PC-3 (cell line): ENCODE results near the gene CRYBG2. TPM values are rescaled to one million over a fixed set of nuclear protein-coding genes. Genes with fewer than 3 reads are reported as not detected.

Experiments
- ATAC-seq: fragments of 200-7000 bp; cut with Tn5 transposase; 2 replicates; pipeline ENCODE4 v1.9.1; 2020; ENCODE audit warnings: mild to moderate bottlenecking, moderate library complexity
- BruUV-seq: library from RNA; stranded (reverse); fragments of 400-500 nt; replicated peaks from 2 replicates; lab custom pipeline; 2021; lab: Mats Ljungman, UMichigan
- CTCF ChIA-PET: fragments of 300-600 bp; sonication (Branson Sonifier 250); formaldehyde crosslinking; loops from one replicate; lab custom pipeline; 2022; ENCODE audit warnings: antibody characterized with exemption; lab: Charles Lee
- POLR2A ChIA-PET: fragments of 300-600 bp; sonication (Branson Sonifier 250); formaldehyde crosslinking; loops from one replicate; lab custom pipeline; 2022; ENCODE audit warnings: antibody characterized with exemption; ENCODE audit not compliant: unreplicated experiment; lab: Charles Lee
- DNase-seq: peaks from one replicate; pipeline ENCODE4 v3.0.0-alpha.2; 2015
- H2AFZ ChIP-seq: fragments of 300-600 bp; sonication (generic); 2 replicates; pipeline ENCODE4 v1.6.0; 2016; ENCODE audit warnings: antibody characterized with exemption, low read length
- H3F3A ChIP-seq: fragments of 300-600 bp; sonication (generic); one replicate; pipeline ENCODE4 v1.6.0; 2017; ENCODE audit warnings: antibody characterized with exemption, low read length, control low read depth, mild to moderate bottlenecking; ENCODE audit not compliant: unreplicated experiment
- H3K27ac ChIP-seq: fragments of 300-600 bp; sonication (generic); 2 replicates; pipeline ENCODE4 v1.5.1; 2016; ENCODE audit warnings: mild to moderate bottlenecking, low read length
- H3K27me3 ChIP-seq: fragments of 300-600 bp; sonication (generic); 2 replicates; pipeline ENCODE4 v1.6.1; 2016; ENCODE audit warnings: low read length, mixed read lengths
- H3K36me3 ChIP-seq: fragments of 300-600 bp; sonication (generic); 2 replicates; pipeline ENCODE4 v1.6.1; 2016; ENCODE audit warnings: low read depth, mixed run types, low read length, mixed read lengths
- H3K4me1 ChIP-seq: fragments of 300-600 bp; sonication (generic); 2 replicates; pipeline ENCODE4 v1.5.1; 2016; ENCODE audit warnings: low read length; ENCODE audit not compliant: insufficient read depth
- H3K4me2 ChIP-seq: fragments of 300-600 bp; sonication (generic); 2 replicates; pipeline ENCODE4 v1.6.0; 2016; ENCODE audit warnings: low read length
- H3K4me3 ChIP-seq: fragments of 300-600 bp; sonication (generic); 2 replicates; pipeline ENCODE4 v1.5.1; 2016; ENCODE audit warnings: mild to moderate bottlenecking, low read length, mixed read lengths
- H3K79me2 ChIP-seq: fragments of 300-600 bp; sonication (generic); 2 replicates; pipeline ENCODE4 v1.6.1; 2017; ENCODE audit warnings: low read length, mixed read lengths
- H3K9ac ChIP-seq: fragments of 300-600 bp; sonication (generic); 2 replicates; pipeline ENCODE4 v1.6.0; 2016; ENCODE audit warnings: mild to moderate bottlenecking, low read length
- H3K9me2 ChIP-seq: fragments of 300-600 bp; sonication (generic); replicated peaks from 2 replicates; pipeline ENCODE4 v1.6.1; 2016; ENCODE audit warnings: mixed run types, low read length, mixed read lengths
- H3K9me3 ChIP-seq: fragments of 300-600 bp; sonication (generic); 2 replicates; pipeline ENCODE4 v1.6.1; 2016; ENCODE audit warnings: low read length, mixed read lengths
- H4K20me1 ChIP-seq: fragments of 300-600 bp; sonication (generic); 2 replicates; pipeline ENCODE4 v1.6.1; 2016; ENCODE audit warnings: low read length, mixed read lengths
- EZH2 ChIP-seq: fragments of 300-600 bp; sonication (generic); IDR thresholded peaks from one replicate; pipeline ENCODE4 v1.6.1; 2017; ENCODE audit warnings: antibody characterized with exemption, mild to moderate bottlenecking, low read length; ENCODE audit not compliant: unreplicated experiment
- EZH2phosphoT487 ChIP-seq: fragments of 300-600 bp; sonication (generic); IDR thresholded peaks from 2 replicates; pipeline ENCODE4 v1.6.1; 2018; ENCODE audit warnings: mild to moderate bottlenecking, antibody characterized with exemption, low read length, borderline replicate concordance
- intact Hi-C: fragments of 100-400 bp; cut with micrococcal nuclease; formaldehyde crosslinking; loops from 2 replicates; pipeline ENCODE4 v1.9.0; 2023
- total RNA-seq: library from RNA; depleted of rRNA; stranded (reverse); fragments of >200 nt; gene quantifications from 2 replicates; pipeline ENCODE4 v1.2.3, GENCODE V29; 2014
- TF ChIP-seq, protein P1 (sequence below): fragments of 300-600 bp; sonication (generic); conservative IDR thresholded peaks from 2 replicates; pipeline ENCODE4 v1.5.1; 2017; ENCODE audit warnings: antibody characterized with exemption, low read depth, mild to moderate bottlenecking, low read length

Gene CRYBG2
- total RNA-seq, 1 experiment from 2014 or later = 15.3 TPM

GRCh38 chr1:26346274-26347033 lies 7.5 kb downstream of the CRYBG2 start:
- ChIA-PET POLR2A (no interaction called here), CTCF (no interaction called here)
- H3K27me3 ChIP-seq = no peaks in the 10 kb centered on the region
- no peaks in the 10 kb centered on the region for H3F3A ChIP-seq
- no peak overlapping the region for H3K4me2 ChIP-seq
- TF ChIP-seq EZH2phosphoT487 = no peak
- no peak for TF ChIP-seq EZH2
- TF ChIP-seq, protein P1, sequence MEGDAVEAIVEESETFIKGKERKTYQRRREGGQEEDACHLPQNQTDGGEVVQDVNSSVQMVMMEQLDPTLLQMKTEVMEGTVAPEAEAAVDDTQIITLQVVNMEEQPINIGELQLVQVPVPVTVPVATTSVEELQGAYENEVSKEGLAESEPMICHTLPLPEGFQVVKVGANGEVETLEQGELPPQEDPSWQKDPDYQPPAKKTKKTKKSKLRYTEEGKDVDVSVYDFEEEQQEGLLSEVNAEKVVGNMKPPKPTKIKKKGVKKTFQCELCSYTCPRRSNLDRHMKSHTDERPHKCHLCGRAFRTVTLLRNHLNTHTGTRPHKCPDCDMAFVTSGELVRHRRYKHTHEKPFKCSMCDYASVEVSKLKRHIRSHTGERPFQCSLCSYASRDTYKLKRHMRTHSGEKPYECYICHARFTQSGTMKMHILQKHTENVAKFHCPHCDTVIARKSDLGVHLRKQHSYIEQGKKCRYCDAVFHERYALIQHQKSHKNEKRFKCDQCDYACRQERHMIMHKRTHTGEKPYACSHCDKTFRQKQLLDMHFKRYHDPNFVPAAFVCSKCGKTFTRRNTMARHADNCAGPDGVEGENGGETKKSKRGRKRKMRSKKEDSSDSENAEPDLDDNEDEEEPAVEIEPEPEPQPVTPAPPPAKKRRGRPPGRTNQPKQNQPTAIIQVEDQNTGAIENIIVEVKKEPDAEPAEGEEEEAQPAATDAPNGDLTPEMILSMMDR = no peak
- H3K4me1 ChIP-seq = peaks cover 24% of the 10 kb centered on the region
- no TSS peak for BruUV-seq
- intact Hi-C loops = no loop called here
- H3K9me2 ChIP-seq = no peaks in the 10 kb centered on the region
- no peaks in the 10 kb centered on the region for H3K9me3 ChIP-seq
- DNase-seq (no peak), ATAC-seq (no peak)
- H3K9ac ChIP-seq = no peak overlapping the region
- H3K79me2 ChIP-seq = no peaks in the 10 kb centered on the region
- H3K27ac ChIP-seq = no peak overlapping the region
- no peak overlapping the region for H2AFZ ChIP-seq
- no peaks in the 10 kb centered on the region for H3K36me3 ChIP-seq
- H4K20me1 ChIP-seq = no peaks in the 10 kb centered on the region
- no peak overlapping the region for H3K4me3 ChIP-seq

DNA sequence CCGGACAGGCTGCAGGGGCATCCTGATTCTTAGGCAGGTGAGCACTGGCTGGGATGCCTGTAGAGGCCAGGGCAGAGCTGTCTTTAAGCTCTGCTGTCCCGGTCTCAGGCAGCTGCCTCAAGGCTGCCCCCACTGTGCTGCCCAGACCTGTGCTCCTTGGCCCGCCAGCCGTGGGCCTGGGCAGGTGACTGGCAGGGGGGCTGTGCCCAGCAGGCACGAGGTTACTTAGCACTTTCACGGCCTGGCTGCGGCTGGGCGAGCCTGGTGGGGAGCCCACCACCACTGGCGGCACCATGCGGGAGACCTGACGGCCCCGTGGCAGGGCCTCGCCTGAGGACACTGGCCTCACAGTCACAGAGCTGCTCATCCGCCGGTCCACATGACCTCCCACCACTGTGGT lies 8.2 kb downstream of the CRYBG2 start:
- no peak for DNase-seq
- TF ChIP-seq EZH2phosphoT487 = no peak
- no peak for TF ChIP-seq EZH2
- TF ChIP-seq, protein P1 = no peak
- BruUV-seq = no TSS peak
- H3K9me2 ChIP-seq = no peaks in the 10 kb centered on the region
- no peaks in the 10 kb centered on the region for H3F3A ChIP-seq
- H3K36me3 ChIP-seq = no peaks in the 10 kb centered on the region
- no peaks in the 10 kb centered on the region for H3K9me3 ChIP-seq
- H3K4me1 ChIP-seq = peaks cover 16% of the 10 kb centered on the region
- H3K4me3 ChIP-seq = no peak overlapping the region
- ATAC-seq = no peak
- H3K4me2 ChIP-seq = no peak overlapping the region
- H3K79me2 ChIP-seq = no peaks in the 10 kb centered on the region
- H3K9ac ChIP-seq = no peak overlapping the region
- POLR2A ChIA-PET = no interaction called here
- no peak overlapping the region for H3K27ac ChIP-seq
- H4K20me1 ChIP-seq = no peaks in the 10 kb centered on the region
- H3K27me3 ChIP-seq = no peaks in the 10 kb centered on the region
- H2AFZ ChIP-seq = no peak overlapping the region
- CTCF ChIA-PET = no interaction called here
- intact Hi-C loops = no loop called here

- no peaks in the 10 kb centered on the region for H3K79me2 ChIP-seq
- H3K4me3 ChIP-seq = no peak overlapping the region
- no peaks in the 10 kb centered on the region for H4K20me1 ChIP-seq
- ATAC-seq (no peak), DNase-seq (no peak)
- H3K27me3 ChIP-seq = no peaks in the 10 kb centered on the region
- BruUV-seq = no TSS peak
- TF ChIP-seq, protein P1 = no peak
- TF ChIP-seq EZH2 (no peak), EZH2phosphoT487 (no peak)
- no peak overlapping the region for H3K4me2 ChIP-seq
- no peaks in the 10 kb centered on the region for H3K36me3 ChIP-seq
- no peak overlapping the region for H3K9ac ChIP-seq
- ChIA-PET CTCF (no interaction called here), POLR2A (no interaction called here)
- H3K9me2 ChIP-seq = no peaks in the 10 kb centered on the region
- no peak overlapping the region for H3K27ac ChIP-seq
- H3F3A ChIP-seq = no peaks in the 10 kb centered on the region
- intact Hi-C loops = no loop called here
- H3K4me1 ChIP-seq = peaks cover 2% of the 10 kb centered on the region
- no peak overlapping the region for H2AFZ ChIP-seq
- no peaks in the 10 kb centered on the region for H3K9me3 ChIP-seq
Measured at GRCh38 chr1:26344147-26344920, 9.6 kb downstream of the CRYBG2 start.
